HUES48 (cell line): ENCODE data around the gene KIAA0753.
A peak's percentile ranks its signal among the peaks of the same experiment; 100 is the strongest.

Experiments used
- H3K27ac ChIP-seq: one replicate; pipeline ENCODE4 v1.7.0; 2013; ENCODE audit warnings: low read depth, low read length, inconsistent platforms
- H3K27me3 ChIP-seq: 2 replicates; pipeline ENCODE4 v1.6.1; 2013; ENCODE audit warnings: mild to moderate bottlenecking, low read length; ENCODE audit not compliant: control insufficient read depth, insufficient read depth
- H3K36me3 ChIP-seq: 2 replicates; pipeline ENCODE4 v1.6.1; 2013; ENCODE audit warnings: low read length; ENCODE audit not compliant: control insufficient read depth, insufficient read depth
- H3K4me1 ChIP-seq: 2 replicates; pipeline ENCODE4 v1.6.1; 2013; ENCODE audit warnings: mild to moderate bottlenecking, low read length; ENCODE audit not compliant: control insufficient read depth, insufficient read depth
- H3K4me3 ChIP-seq: 2 replicates; pipeline ENCODE4 v1.5.1; 2013; ENCODE audit warnings: mild to moderate bottlenecking, low read depth, low read length
- H3K9ac ChIP-seq: 2 replicates; pipeline ENCODE4 v1.6.1; 2013; ENCODE audit warnings: mild to moderate bottlenecking, low read depth, low read length, moderate library complexity
- H3K9me3 ChIP-seq: 2 replicates; pipeline ENCODE4 v1.6.1; 2013; ENCODE audit warnings: low read length; ENCODE audit not compliant: control insufficient read depth, insufficient read depth

The KIAA0753 gene

DNA sequence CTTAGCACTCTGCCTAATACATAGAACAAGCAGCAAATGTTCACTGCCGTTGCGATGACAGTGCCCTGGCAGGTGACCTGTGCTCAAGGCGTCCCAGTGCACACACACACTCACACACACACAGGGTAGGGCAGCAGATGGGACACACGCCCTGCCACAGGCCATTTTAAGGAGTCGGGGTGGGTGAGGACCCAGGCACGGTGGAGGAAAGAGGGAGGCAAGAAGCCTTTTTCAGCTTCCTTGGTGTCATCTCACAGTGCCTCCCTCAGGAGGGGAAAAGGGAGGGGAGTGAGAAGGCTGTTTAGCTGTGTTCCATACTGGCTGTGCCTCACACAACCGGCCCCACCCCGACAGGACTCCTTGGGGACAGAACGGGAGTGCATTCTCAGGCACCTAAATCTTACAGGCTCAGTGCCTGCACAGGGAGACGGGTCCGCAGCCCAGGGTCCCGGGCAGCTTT lies 85.6 kb downstream of the KIAA0753 start:
- H3K4me3 ChIP-seq, result peak overlapping the region; percentile 62
- peaks cover 52% of the 10 kb centered on the region for H3K27me3 ChIP-seq
- no peak overlapping the region for H3K27ac ChIP-seq
- H3K36me3 ChIP-seq, result no peaks in the 10 kb centered on the region
- H3K9ac ChIP-seq, result no peak overlapping the region
- peaks cover 13% of the 10 kb centered on the region for H3K4me1 ChIP-seq
- H3K9me3 ChIP-seq, result no peaks in the 10 kb centered on the region

DNA sequence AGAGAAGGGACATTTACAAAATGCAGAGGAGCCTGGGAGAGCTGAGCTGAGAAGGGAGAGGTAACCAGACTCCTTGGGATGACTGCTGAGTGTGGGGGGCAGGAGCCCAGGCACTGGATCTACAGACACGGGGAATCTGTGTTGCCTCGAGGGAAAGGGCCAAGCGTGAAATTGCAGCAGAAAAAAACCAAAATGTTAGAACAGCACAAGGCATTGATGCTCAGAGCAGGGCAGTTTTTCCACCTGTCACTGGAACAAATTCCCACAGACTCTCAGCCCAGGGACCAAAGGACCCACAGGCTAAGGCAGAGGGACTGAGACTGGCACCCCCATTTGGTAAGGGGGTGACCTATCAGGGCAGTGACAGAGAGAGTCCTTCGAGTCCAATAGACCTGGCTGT lies 86.2 kb downstream of the KIAA0753 start:
- no peak overlapping the region for H3K4me3 ChIP-seq
- no peak overlapping the region for H3K27ac ChIP-seq
- no peak overlapping the region for H3K9ac ChIP-seq
- H3K9me3 ChIP-seq, result no peaks in the 10 kb centered on the region
- H3K36me3 ChIP-seq, result no peaks in the 10 kb centered on the region
- H3K4me1 ChIP-seq, result peaks cover 13% of the 10 kb centered on the region
- peaks cover 52% of the 10 kb centered on the region for H3K27me3 ChIP-seq

DNA sequence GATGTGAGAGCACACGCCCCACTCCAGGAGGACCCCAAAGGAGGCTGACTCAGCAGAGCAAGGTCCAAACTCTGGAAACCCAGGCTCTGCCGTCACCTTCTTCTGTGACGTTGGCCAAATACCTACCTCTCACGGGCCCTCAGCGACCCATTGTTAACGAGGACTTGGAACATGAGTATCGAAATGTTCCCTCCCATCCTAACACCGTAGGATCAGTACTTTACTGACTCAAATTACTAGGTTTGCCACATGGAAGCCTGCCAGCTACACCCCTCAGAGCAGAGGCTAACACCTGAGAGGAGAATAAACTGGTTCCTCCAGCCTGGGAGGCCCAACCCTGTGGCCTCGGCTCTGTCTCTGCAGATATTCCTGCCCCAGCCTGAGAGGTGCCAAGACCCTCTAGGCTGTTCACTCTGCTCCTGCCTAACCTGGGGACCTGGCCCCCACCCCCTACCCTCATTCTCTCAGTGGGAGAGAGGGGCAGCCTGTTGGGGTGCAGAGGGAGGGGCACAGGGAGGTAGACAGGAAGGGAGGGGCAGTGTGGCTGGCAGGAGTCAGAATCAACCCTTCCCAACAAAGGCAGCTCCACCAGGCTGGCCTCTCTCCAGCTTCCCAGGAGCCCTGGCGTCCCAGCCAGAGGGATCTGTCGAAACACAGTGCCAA lies 88.5 kb downstream of the KIAA0753 start:
- Histone ChIP-seq H3K36me3 (no peaks in the 10 kb centered on the region), H3K4me1 (peaks cover 13% of the 10 kb centered on the region), H3K4me3 (no peak overlapping the region), H3K9ac (no peak overlapping the region), H3K27me3 (peaks cover 33% of the 10 kb centered on the region), H3K27ac (no peak overlapping the region), H3K9me3 (no peaks in the 10 kb centered on the region)

DNA sequence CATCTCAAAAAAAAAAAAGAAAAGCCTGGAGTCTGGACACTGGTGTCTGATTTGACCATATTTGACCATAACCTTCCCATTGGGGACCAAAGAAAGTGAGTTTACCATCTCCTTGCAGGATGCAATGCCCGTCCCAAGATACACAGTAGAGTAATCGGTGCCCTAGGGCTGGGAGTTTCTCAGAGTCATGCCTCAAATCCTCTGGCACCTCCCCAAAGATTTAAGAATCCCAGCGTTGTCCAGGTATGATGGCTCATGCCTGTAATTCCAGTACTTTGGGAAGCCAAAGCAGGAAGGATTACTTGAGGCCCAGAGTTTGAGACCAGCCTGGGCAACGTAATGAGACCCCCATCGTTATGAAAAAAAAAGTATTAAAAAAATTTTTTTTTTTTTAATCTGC lies 89.2 kb downstream of the KIAA0753 start:
- H3K4me3 ChIP-seq, result no peak overlapping the region
- no peaks in the 10 kb centered on the region for H3K9me3 ChIP-seq
- H3K36me3 ChIP-seq, result no peaks in the 10 kb centered on the region
- peaks cover 13% of the 10 kb centered on the region for H3K4me1 ChIP-seq
- H3K27ac ChIP-seq, result no peak overlapping the region
- H3K9ac ChIP-seq, result no peak overlapping the region
- peaks cover 28% of the 10 kb centered on the region for H3K27me3 ChIP-seq

DNA sequence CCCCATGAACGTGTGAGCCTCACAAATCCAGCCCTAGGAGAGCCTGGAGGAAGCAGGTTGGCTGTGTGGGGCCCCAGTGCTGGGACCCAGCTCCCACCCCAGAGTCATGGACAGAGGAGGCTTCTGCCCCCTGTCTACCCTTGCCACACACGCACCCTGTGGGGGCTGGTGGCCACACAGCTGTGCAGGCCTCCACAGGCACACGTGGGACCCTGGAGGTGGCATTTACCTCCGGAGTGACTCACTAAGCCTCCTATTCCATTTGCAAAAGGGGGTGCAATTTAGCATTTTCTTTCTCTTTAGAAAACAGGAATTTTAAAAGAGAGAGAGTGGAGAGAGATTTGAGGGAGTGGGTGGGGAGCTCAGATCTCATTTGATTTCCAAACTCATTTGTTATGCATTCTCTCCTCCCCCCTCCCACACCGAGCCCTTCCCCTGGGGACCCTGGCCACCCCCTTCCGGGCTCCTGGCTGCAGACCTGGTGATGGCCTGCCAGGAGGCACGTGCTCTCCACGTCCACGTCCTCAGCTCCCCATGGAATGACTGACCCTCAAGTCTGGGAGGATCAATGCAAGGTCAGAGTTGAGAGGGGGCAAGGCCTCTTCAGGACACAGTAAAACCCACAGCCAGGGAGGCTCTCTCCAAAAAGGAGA lies 91.0 kb downstream of the KIAA0753 start:
- Histone ChIP-seq H3K27me3 (peaks cover 12% of the 10 kb centered on the region), H3K4me3 (no peak overlapping the region), H3K36me3 (no peaks in the 10 kb centered on the region), H3K27ac (no peak overlapping the region), H3K4me1 (peaks cover 8% of the 10 kb centered on the region; the same call in 1 of the 2 replicates), H3K9me3 (no peaks in the 10 kb centered on the region), H3K9ac (no peak overlapping the region)

DNA sequence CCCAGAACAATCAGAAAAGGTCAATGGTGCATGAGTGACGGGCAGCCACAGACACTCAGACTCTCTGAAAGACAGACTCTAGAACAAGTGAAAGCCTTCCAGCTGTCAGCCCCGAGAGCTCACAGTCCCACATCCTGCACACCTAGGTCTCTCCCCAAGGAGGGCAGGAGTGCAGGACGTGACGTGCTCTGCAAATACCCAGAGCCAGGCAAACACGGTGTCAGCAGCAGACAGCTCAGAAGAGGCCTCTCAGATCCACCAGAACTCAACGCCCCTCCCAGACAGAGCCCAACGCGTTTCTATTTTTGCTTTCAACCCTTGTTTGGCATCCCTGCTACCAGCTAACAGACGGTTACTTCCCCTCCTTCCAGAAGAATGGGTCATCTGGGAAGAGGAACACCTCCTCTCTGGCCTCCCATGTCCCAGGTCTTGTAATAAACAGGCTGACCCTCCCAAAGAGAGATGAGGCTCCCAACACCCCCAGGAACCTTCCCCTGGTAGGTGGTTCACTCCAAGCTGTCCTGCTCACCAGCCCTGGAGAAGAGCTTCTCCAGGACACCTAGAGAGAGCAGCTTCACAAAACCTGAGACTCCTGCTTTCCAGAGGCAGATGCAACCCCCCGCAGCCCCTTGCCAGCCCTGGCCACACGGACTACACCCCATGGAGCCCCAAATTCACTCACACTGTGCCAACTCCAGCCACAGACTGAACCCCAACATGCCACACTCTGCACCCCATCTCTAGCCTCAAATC lies 91.8 kb downstream of the KIAA0753 start:
- H3K36me3 ChIP-seq, result no peaks in the 10 kb centered on the region
- H3K4me1 ChIP-seq, result peaks cover 8% of the 10 kb centered on the region; the same call in 1 of the 2 replicates
- no peak overlapping the region for H3K9ac ChIP-seq
- H3K27me3 ChIP-seq, result peaks cover 4% of the 10 kb centered on the region; the same call in 1 of the 2 replicates
- no peaks in the 10 kb centered on the region for H3K9me3 ChIP-seq
- no peak overlapping the region for H3K4me3 ChIP-seq
- H3K27ac ChIP-seq, result no peak overlapping the region

DNA sequence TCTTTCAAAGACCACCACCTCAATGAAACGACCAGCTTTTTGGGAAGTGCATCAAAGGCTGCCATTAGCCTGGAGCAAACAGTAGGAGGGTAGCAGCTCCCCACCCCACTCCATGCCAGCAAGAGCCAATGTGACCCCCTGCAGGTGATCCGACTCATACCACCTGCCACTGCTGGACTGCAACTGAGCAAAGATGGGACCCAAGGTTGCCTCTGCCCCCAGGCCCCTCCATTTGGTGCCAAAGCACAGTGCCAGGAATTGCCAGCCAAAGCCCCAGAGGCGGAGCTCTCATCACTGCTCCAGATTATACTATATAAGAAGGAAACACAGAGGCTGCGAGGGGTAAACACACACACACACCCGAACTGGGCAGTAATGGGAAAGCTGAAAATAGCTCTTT lies 92.5 kb downstream of the KIAA0753 start:
- Histone ChIP-seq H3K9me3 (no peaks in the 10 kb centered on the region), H3K4me1 (peaks cover 8% of the 10 kb centered on the region; the same call in 1 of the 2 replicates), H3K9ac (no peak overlapping the region), H3K27me3 (no peaks in the 10 kb centered on the region; the same call in 1 of the 2 replicates), H3K27ac (no peak overlapping the region), H3K4me3 (no peak overlapping the region), H3K36me3 (no peaks in the 10 kb centered on the region)

DNA sequence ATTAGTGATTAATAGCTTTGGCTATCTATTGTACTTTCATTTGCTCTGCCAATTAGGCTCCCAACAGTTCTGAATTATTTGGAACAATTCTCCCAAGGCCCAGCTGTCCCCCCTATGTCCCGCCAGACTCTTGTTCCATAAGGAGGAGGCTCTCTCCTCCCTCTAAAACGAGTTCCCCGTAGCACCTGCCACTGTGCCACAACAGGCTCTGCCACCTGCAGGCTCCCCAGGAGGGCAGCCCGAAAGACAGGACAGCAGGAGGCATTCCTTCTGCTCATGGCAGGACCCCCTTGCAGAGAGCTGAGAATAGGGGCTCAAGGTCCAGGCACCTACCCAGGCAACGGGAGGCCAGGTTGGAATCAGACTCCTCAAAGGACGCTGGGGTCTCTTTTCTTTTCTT lies 93.2 kb downstream of the KIAA0753 start:
- H3K36me3 ChIP-seq, result no peaks in the 10 kb centered on the region
- peaks cover 8% of the 10 kb centered on the region; the same call in 1 of the 2 replicates for H3K4me1 ChIP-seq
- H3K4me3 ChIP-seq, result no peak overlapping the region
- H3K27me3 ChIP-seq, result no peaks in the 10 kb centered on the region; the same call in 1 of the 2 replicates
- no peaks in the 10 kb centered on the region for H3K9me3 ChIP-seq
- no peak overlapping the region for H3K27ac ChIP-seq
- no peak overlapping the region for H3K9ac ChIP-seq

DNA sequence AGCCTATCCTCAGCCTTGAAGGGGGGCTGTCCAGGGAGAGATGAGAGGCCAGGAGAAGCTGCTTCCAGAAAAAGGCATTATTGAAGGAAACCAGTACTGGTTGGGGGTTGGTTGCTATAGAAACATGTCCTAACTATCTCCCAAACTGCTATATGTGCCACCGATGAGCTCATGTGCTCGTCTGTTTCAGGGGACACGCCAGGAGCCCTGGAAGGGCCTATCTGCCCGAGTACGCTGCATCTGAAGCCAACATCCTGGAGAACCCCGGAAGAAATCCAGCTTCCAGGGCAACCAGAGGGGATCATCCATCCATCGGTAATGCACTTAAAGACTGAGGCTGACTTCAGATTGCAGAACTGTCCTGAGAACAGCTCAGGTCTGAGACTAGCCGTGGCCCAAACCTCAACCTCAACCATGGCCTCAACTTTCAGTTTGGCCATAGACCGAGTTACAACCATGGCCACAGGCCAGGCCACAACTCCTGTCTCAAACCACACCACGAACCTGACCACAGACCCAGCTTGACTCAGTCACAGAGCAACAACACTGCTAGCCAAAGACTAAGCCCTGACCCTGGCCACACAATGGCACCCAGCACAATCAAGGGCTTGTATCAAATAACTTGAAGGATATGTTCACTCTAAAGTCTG lies 94.3 kb downstream of the KIAA0753 start:
- Histone ChIP-seq H3K36me3 (no peaks in the 10 kb centered on the region), H3K9ac (no peak overlapping the region)

DNA sequence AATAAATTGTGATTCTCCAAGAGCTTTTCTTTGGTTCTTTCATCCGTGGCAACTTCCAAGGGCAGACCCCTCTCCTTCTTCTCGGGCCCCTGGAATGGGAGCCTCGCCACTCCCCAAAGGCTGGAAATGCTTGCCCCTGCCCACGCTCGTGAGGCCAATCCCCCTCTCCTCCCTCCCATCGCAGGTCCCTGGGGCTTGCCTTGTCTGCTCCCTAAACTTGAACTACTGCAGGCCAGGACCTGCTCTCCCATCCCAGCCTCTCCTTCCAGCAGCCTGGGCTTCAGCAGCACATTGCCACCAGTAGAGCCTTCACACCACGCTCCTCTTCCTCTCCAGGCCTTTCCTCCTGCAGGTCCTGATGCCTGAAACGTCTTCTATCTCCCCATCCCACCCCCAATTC lies 95.2 kb downstream of the KIAA0753 start:
- peaks cover 7% of the 10 kb centered on the region; the same call in 1 of the 2 replicates for H3K4me1 ChIP-seq
- H3K27ac ChIP-seq, result no peak overlapping the region
- no peaks in the 10 kb centered on the region for H3K36me3 ChIP-seq
- no peak overlapping the region for H3K9ac ChIP-seq
- H3K9me3 ChIP-seq, result no peaks in the 10 kb centered on the region
- H3K4me3 ChIP-seq, result no peak overlapping the region
- no peaks in the 10 kb centered on the region; the same call in 1 of the 2 replicates for H3K27me3 ChIP-seq

More for the DNA sequence above, 94.3 kb downstream of the KIAA0753 start:
- Histone ChIP-seq H3K4me3 (no peak overlapping the region), H3K27ac (no peak overlapping the region), H3K27me3 (no peaks in the 10 kb centered on the region; the same call in 1 of the 2 replicates), H3K9me3 (no peaks in the 10 kb centered on the region), H3K4me1 (peaks cover 6% of the 10 kb centered on the region; the same call in 1 of the 2 replicates)
